HG03469 (cell line): Measurements from ENCODE around the gene MRTFB.

Source experiments
- ATAC-seq: cut with Tn5 transposase; IDR thresholded peaks from one replicate; pipeline ENCODE4 v1.9.1; 2021; ENCODE audit warnings: mild to moderate bottlenecking, moderate library complexity, moderate number of reproducible peaks; ENCODE audit not compliant: unreplicated experiment

MRTFB gene

GRCh38 chr16:14129502-14129901, 58.4 kb downstream of the MRTFB start:
- ATAC-seq = no peak

- no peak for ATAC-seq
Measured at GRCh38 chr16:14131774-14132695, 60.9 kb downstream of the MRTFB start.

GRCh38 chr16:14132696-14133048, 61.6 kb downstream of the MRTFB start:
- ATAC-seq = no peak

GRCh38 chr16:14133907-14134306, 62.8 kb downstream of the MRTFB start:
- ATAC-seq = no peak

GRCh38 chr16:14135704-14136103, 64.6 kb downstream of the MRTFB start:
- ATAC-seq = no peak

GRCh38 chr16:14139872-14140271, 68.8 kb downstream of the MRTFB start:
- ATAC-seq = no peak

GRCh38 chr16:14140923-14141322, 69.8 kb downstream of the MRTFB start:
- no peak for ATAC-seq

GRCh38 chr16:14146445-14146844, 75.3 kb downstream of the MRTFB start:
- ATAC-seq = no peak

- ATAC-seq = no peak
Measured at GRCh38 chr16:14148016-14148415, 76.9 kb downstream of the MRTFB start.

GRCh38 chr16:14148569-14148968, 77.5 kb downstream of the MRTFB start:
- no peak for ATAC-seq

- ATAC-seq = no peak
Measured at GRCh38 chr16:14150796-14151195, 79.7 kb downstream of the MRTFB start.

GRCh38 chr16:14151256-14152030, 80.3 kb downstream of the MRTFB start:
- ATAC-seq = no peak

- ATAC-seq = no peak
Measured at GRCh38 chr16:14155572-14156190, 84.6 kb downstream of the MRTFB start.

- no peak for ATAC-seq
Measured at GRCh38 chr16:14164916-14165662, 94.0 kb downstream of the MRTFB start.

- ATAC-seq = no peak
Measured at GRCh38 chr16:14168146-14168545, 97.0 kb downstream of the MRTFB start.

GRCh38 chr16:14172200-14172809, 101.2 kb downstream of the MRTFB start:
- ATAC-seq = no peak

- ATAC-seq = no peak
Measured at GRCh38 chr16:14175086-14175485, 104.0 kb downstream of the MRTFB start.

- no peak for ATAC-seq
Measured at GRCh38 chr16:14177704-14178103, 106.6 kb downstream of the MRTFB start.

GRCh38 chr16:14179116-14179515, 108.0 kb downstream of the MRTFB start:
- ATAC-seq = no peak

- no peak for ATAC-seq
Measured at GRCh38 chr16:14180481-14180944, 109.4 kb downstream of the MRTFB start.
